GM18526 (cell line): Measurements from ENCODE around the gene KRTAP5-3.

Source experiments
- POLR2A ChIP-seq: IDR thresholded peaks from 3 replicates; pipeline ENCODE4 v1.6.1; 2011; ENCODE audit not compliant: insufficient read length; ENCODE audit errors: extremely low read depth

Gene KRTAP5-3

GRCh38 chr11:1631066-1631568, 22.9 kb upstream of the KRTAP5-3 start:
- no peak for TF ChIP-seq POLR2A

GRCh38 chr11:1630271-1630670, 22.0 kb upstream of the KRTAP5-3 start:
- no peak for TF ChIP-seq POLR2A

GRCh38 chr11:1629326-1630185, 21.3 kb upstream of the KRTAP5-3 start, which contains the start of gene KRTAP5-5:
KRTAP5-5 (plus strand) TSS chr11:1629775; CDS start chr11:1629841, 66 bp downstream.
- TF ChIP-seq POLR2A: no peak

DNA sequence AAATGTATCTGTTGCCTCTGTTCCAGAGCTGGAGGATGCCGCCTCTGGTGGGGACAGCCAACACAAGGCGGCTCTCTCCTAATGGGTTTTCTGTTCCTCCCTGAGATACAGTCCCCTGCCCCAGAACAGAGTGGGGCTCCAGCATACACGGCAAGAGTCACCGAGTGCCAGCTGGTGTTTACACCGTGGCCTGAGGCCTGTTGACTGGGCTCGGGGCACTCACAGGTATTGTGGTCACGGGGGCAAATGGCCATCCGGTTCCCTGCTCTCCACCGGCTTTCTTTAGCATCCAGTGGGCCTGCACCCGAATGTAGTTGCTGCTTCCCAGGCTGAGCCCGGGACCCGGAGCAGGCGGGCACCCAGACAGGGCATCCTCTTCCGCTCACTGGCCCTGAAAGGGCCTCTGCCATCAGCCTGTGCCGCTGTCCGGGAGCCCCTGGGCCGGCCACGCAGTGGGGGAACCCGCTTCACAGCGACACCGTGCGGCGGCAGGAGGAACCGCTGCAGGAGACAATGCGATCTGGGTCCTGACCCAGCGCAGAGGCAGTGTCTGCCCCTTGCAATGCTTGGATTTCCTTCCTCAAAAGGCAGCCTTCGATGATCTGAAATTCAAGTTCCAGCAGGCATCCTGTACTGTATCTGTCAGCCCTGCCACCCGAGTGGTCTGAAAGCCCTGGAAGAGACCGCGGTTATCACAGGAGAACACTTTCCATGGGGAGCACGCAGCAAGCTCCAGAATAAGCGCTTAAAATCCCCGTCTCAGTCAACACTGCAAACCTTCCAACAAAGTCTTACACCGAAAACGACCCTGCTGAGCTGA, 20.5 kb upstream of the KRTAP5-3 start:
- no peak for TF ChIP-seq POLR2A

- TF ChIP-seq POLR2A: no peak
These were observed 17.3 kb upstream of the KRTAP5-3 start for GRCh38 chr11:1625541-1625940.

DNA sequence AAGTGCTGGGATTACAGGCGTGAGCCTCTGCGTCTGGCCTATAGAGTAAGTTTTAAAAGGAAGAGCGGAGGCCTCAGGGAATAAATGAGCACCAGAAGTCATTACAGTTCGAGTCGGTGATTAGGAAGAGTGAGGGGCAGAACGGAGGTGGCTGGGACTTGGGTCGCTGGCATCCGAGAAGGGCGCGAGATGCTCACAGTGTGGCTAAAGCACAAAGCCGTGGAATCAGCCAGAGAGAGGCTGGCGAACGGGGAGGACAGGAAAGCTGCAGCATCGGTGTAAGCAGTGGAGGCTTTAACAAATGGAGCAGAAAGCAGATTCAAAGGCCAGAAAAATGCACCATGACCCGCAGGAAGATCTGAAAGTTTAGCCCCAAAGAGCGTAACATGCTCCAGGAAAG, 16.4 kb upstream of the KRTAP5-3 start:
- TF ChIP-seq POLR2A: no peak

DNA sequence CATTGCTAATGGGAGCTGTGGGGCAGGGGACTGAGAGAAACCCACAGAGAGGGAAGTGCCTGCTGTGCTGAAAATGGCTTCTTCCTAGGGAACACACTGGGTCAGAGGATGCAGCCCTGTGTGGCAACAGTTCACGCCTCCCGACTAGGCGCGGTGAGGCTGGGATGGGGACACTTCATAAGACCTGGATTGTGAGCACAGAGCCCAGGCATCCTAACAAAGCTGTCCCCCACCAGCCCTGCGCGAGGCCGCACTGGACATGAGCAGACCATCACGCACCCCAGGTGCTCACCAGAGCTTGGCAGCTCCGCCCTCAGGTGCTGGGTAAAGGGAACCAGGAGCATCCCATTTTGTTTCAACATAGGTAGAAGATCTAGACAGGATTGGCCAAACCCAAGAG, 15.5 kb upstream of the KRTAP5-3 start:
- no peak for TF ChIP-seq POLR2A

- TF ChIP-seq POLR2A: no peak
These were observed 13.8 kb upstream of the KRTAP5-3 start, which contains the start of gene KRTAP5-4 for GRCh38 chr11:1622086-1622485. KRTAP5-4 (minus strand) TSS chr11:1622138; CDS start chr11:1622093, 45 bp downstream.

DNA sequence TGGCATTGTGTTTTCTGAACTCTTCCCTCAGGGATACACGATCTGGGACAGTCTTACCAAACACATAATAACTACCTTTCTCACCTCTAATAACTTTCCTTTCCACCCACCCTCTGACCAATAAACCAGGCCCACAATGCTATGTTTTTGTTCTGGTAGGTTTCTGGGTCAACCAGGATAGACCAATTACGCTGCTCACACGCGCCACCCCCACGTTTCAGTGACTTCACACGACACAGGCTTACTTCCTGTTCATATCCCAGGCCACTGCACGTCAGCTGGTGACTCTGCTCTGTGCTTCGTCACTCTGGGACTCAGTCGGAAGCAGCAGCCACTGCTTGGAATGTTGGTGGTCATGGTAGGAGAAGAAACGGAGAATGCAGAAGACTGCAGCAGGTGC, 11.2 kb upstream of the KRTAP5-3 start:
- no peak for TF ChIP-seq POLR2A

DNA sequence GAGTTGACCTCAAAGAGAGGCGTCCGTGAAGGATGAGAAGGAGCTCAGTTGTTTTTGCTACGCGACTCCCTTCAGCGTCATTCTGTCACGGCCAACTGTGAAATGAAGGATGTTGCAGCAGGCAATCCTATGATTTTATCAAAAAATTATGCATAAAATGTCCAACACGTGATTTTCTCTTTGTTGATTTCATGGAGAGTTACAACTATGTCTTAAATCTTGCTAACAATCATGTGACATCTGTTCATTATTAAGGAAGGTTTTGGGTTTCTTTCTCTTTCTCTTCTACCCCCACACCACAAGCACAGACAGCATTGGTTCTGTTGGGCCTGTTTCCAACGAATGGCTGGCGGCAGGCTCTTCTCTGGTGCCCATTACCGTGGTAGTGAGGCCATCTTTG, 10.0 kb upstream of the KRTAP5-3 start:
- TF ChIP-seq POLR2A: no peak

- TF ChIP-seq POLR2A: no peak
These were observed 3.6 kb downstream of the KRTAP5-3 start for GRCh38 chr11:1604711-1605110.

DNA sequence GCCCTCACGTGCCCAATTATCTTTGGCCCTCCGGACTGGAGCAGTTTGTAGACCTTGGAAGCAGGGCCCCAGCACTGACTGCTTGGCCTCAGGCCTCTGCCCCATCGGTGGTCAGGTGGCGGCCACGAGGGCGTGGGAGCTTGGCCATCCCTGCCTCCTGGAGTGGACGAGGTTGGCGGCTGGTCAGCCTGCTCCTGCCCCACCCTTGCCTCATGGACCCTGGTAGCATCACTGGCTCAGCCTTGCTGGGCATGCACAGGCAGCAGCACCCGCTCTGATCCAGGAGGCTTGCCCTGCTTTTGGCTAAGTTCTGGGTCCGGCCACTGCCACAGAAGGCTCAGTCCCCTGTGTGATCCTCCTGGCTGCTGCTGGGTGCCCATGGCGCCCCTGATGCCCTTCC, 4.1 kb downstream of the KRTAP5-3 start:
- no peak for TF ChIP-seq POLR2A

GRCh38 chr11:1603629-1604028, 4.6 kb downstream of the KRTAP5-3 start:
- no peak for TF ChIP-seq POLR2A

DNA sequence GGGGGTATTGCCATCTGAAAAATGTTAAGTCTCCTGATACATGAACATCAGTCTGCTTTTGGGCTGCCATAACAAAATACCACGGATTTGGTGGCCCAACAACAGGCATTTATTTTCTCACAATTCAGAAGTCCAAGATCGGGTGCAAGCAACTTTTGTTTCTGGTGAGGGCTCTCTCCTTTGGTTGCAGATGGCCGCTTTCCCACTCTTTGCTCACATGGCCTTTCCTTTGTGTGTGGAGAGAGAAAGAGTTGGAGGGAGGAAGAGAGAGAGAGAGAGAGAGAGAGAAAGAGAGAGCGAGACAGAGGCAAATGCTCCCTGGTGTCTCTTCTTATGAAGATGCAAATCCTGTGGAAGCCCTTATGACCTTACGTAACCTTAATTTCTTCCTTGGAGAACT, 7.6 kb downstream of the KRTAP5-3 start:
- no peak for TF ChIP-seq POLR2A

DNA sequence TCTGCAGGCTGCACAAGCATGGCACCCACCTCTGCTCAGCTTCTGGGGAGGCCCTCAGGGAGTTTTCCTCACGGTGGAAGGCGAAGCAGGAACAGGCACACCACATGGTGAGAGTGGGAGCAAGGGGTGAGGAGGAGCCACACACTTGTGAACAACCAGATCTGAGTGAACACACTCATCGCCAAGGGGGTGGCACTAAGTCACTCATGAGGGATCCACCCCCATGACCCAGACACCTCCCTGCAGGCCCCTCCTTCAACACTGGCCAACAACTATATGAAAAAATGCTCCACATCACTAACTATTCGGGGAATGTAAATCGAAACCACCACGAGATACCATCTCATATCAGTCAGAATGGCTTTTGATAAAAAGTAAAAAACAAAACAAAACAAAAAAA, 9.4 kb downstream of the KRTAP5-3 start:
- TF ChIP-seq POLR2A: no peak

DNA sequence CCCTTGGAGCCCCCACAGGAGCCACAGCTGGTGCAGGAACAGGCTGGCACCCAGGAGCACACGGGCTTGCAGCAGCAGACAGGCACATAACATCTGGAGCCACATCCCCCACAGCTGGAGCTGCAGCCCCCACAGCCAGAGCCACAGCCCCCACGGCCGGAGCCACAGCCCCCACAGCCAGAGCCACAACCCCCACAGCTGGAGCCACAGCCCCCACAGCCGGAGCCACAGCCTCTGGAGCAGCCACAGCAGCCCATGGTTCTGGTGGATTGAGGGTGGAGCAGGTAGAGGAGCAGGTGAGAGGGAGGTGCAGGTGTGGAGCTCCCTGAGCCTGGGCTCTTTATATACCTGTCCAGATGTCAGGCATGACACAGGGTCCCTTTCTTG, 10.3 kb downstream of the KRTAP5-3 start, which contains the start of gene KRTAP5-2:
Gene KRTAP5-2 (minus strand): TSS at position 301 of the 387 bp plus-strand sequence. CDS start 44 bp downstream, at position 257.
- TF ChIP-seq POLR2A: no peak

DNA sequence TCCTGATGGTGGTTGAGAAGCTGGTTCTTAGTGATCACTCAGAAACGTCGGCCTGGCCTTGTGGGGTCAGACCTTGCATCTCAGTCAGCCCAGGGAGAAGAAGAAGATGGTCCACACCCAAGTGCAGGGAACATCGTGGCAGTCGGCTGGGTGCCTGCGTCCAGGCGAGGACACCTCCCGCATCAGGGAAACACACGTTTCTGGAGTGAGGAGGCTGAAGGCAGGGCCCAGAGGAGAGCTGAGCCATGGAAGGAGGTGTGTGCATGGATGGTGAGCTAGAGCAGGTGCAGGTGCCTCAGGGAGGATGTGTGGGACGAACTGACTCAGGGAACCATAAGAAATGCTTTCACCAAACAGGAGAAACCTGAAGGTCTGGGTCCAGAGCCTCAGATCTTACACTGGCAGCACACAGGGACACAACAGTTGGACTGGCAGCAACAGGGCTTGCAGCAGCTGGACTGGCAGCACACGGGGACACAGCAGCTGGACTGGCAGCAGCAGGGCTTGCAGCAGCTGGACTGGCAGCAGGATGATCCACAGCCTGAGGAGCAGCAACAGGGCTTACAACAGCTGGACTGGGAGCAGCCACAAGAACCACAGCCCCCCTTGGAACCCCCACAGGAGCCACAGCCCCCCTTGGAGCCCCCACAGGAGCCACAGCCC, 10.8 kb downstream of the KRTAP5-3 start:
- TF ChIP-seq POLR2A: no peak
